ENCODE results near the gene CLBA1.

GRCh38 chr14:105012171-105012985 lies 26.8 kb downstream of the CLBA1 start:
- TF ChIP-seq CTCF (IDR thresholded peaks at IDR 0.05) (peak; percentile 51), ZFX (IDR thresholded peaks at IDR 0.05; ENCODE audit: borderline replicate concordance) (no peak)

All from 22Rv1 (cell line).